H54 (cell line): ENCODE data around the gene PDIK1L.

Source experiments
- DNase-seq: peaks from one replicate; pipeline ENCODE4 v3.0.0; 2011; ENCODE audit warnings: low spot score, mixed read lengths; ENCODE audit not compliant: insufficient read length
- FAIRE-seq: peaks from 3 replicates; lab custom pipeline; 2011; peaks lifted over from hg19 to GRCh38; lab: Jason Lieb, UNC
- POLR2A ChIP-seq: IDR thresholded peaks from 2 replicates; pipeline ENCODE4 v1.6.1; 2011; ENCODE audit warnings: low read depth, mild to moderate bottlenecking, low read length

The PDIK1L gene

GRCh38 chr1:26122988-26123973 lies 11.7 kb downstream of the PDIK1L start:
- FAIRE-seq (peak; percentile 80), DNase-seq (no peak)

GRCh38 chr1:26124418-26125331 lies 13.1 kb downstream of the PDIK1L start:
- DNase-seq (no peak), FAIRE-seq (no peak)
- TF ChIP-seq POLR2A: no peak

More at GRCh38 chr1:26122988-26123973, 11.7 kb downstream of the PDIK1L start:
- no peak for TF ChIP-seq POLR2A

- no peak for TF ChIP-seq POLR2A
- FAIRE-seq: no peak
- no peak for DNase-seq
Measured at GRCh38 chr1:26125382-26125781, 13.8 kb downstream of the PDIK1L start.

GRCh38 chr1:26125946-26126320 lies 14.3 kb downstream of the PDIK1L start:
- DNase-seq: no peak
- no peak for TF ChIP-seq POLR2A
- FAIRE-seq: no peak

- no peak for TF ChIP-seq POLR2A
- peak; percentile 30 for DNase-seq
- peak; percentile 94 for FAIRE-seq
Measured at GRCh38 chr1:26126321-26127084, 14.9 kb downstream of the PDIK1L start.

- FAIRE-seq: no peak
- no peak for DNase-seq
- no peak for TF ChIP-seq POLR2A
Measured at GRCh38 chr1:26127235-26128163, 15.9 kb downstream of the PDIK1L start.

- no peak for TF ChIP-seq POLR2A
- no peak for DNase-seq
- no peak for FAIRE-seq
Measured at GRCh38 chr1:26129778-26130177, 18.2 kb downstream of the PDIK1L start.

- DNase-seq (no peak), FAIRE-seq (no peak)
- no peak for TF ChIP-seq POLR2A
Measured at GRCh38 chr1:26130695-26131094, 19.1 kb downstream of the PDIK1L start.

GRCh38 chr1:26132128-26132833 lies 20.7 kb downstream of the PDIK1L start:
- FAIRE-seq (no peak), DNase-seq (no peak)
- no peak for TF ChIP-seq POLR2A

GRCh38 chr1:26132834-26133167 lies 21.2 kb downstream of the PDIK1L start:
- TF ChIP-seq POLR2A: no peak
- FAIRE-seq (no peak), DNase-seq (no peak)

GRCh38 chr1:26134466-26134865 lies 22.8 kb downstream of the PDIK1L start:
- DNase-seq (no peak), FAIRE-seq (no peak)
- no peak for TF ChIP-seq POLR2A
